H9 (cell line): ENCODE results near the gene SLCO4A1. TPM values are rescaled to one million over a fixed set of nuclear protein-coding genes. Genes with fewer than 3 reads are reported as not detected.

Experiments used
- DNase-seq: peaks from one replicate; pipeline ENCODE4 v3.0.0-alpha.2; 2017
- H2AFZ ChIP-seq: one replicate; pipeline ENCODE4 v1.6.1; 2013; ENCODE audit warnings: mild to moderate bottlenecking, low read length, control low read depth, moderate library complexity
- H2AK5ac ChIP-seq: 2 replicates; pipeline ENCODE4 v1.6.1; 2013; ENCODE audit warnings: low read length, control low read depth, mixed read lengths; ENCODE audit not compliant: insufficient read length
- H2BK120ac ChIP-seq: one replicate; pipeline ENCODE4 v1.6.1; 2013; ENCODE audit warnings: low read depth, mild to moderate bottlenecking, low read length, control low read depth, inconsistent platforms; ENCODE audit not compliant: poor library complexity, severe bottlenecking
- H2BK12ac ChIP-seq: 2 replicates; pipeline ENCODE4 v1.6.1; 2013; ENCODE audit warnings: low read length, control low read depth, mixed read lengths, low read depth; ENCODE audit not compliant: insufficient read length
- H2BK15ac ChIP-seq: 2 replicates; pipeline ENCODE4 v1.6.1; 2013; ENCODE audit warnings: low read depth, low read length, control low read depth
- H2BK20ac ChIP-seq: one replicate; pipeline ENCODE4 v1.6.1; 2013; ENCODE audit warnings: low read depth, mild to moderate bottlenecking, low read length, control low read depth, inconsistent platforms; ENCODE audit not compliant: poor library complexity, severe bottlenecking
- H2BK5ac ChIP-seq: 2 replicates; pipeline ENCODE4 v1.6.1; 2013; ENCODE audit warnings: low read length, control low read depth, mixed read lengths; ENCODE audit not compliant: insufficient read length
- H3K14ac ChIP-seq: 2 replicates; pipeline ENCODE4 v1.6.1; 2013; ENCODE audit warnings: low read length, control low read depth; ENCODE audit not compliant: insufficient read depth
- H3K18ac ChIP-seq: 2 replicates; pipeline ENCODE4 v1.6.1; 2013; ENCODE audit warnings: low read depth, mild to moderate bottlenecking, mixed read lengths, low read length, control low read depth; ENCODE audit not compliant: insufficient read length
- H3K23ac ChIP-seq: 2 replicates; pipeline ENCODE4 v1.6.1; 2013; ENCODE audit warnings: low read length, control low read depth, mixed read lengths, low read depth; ENCODE audit not compliant: insufficient read length
- H3K23me2 ChIP-seq: 2 replicates; pipeline ENCODE4 v1.6.1; 2013; ENCODE audit warnings: low read depth, mild to moderate bottlenecking, mixed read lengths, low read length, control low read depth; ENCODE audit not compliant: insufficient read length, poor library complexity, severe bottlenecking
- H3K27ac ChIP-seq: 2 replicates; pipeline ENCODE4 v1.5.1; 2013; ENCODE audit warnings: low read length, control low read depth, mixed read lengths, low read depth; ENCODE audit not compliant: insufficient read length
- H3K27me3 ChIP-seq: 2 replicates; pipeline ENCODE4 v1.6.1; 2013; ENCODE audit warnings: low read length, control low read depth, inconsistent platforms; ENCODE audit not compliant: insufficient read depth
- H3K4ac ChIP-seq: 2 replicates; pipeline ENCODE4 v1.6.1; 2013; ENCODE audit warnings: low read depth, mild to moderate bottlenecking, control low read depth, inconsistent platforms, low read length, moderate library complexity
- H3K4me1 ChIP-seq: 2 replicates; pipeline ENCODE4 v1.6.1; 2013; ENCODE audit warnings: low read length, control low read depth, inconsistent platforms; ENCODE audit not compliant: insufficient read depth
- H3K4me2 ChIP-seq: 2 replicates; pipeline ENCODE4 v1.6.1; 2013; ENCODE audit warnings: low read length, control low read depth, mixed read lengths; ENCODE audit not compliant: insufficient read length, insufficient read depth
- H3K56ac ChIP-seq: 2 replicates; pipeline ENCODE4 v1.6.1; 2013; ENCODE audit warnings: low read depth, mild to moderate bottlenecking, mixed read lengths, low read length, control low read depth; ENCODE audit not compliant: insufficient read length
- H3K79me1 ChIP-seq: 2 replicates; pipeline ENCODE4 v1.6.1; 2013; ENCODE audit warnings: low read depth, mild to moderate bottlenecking, moderate library complexity, low read length, control low read depth, inconsistent platforms; ENCODE audit not compliant: insufficient read depth, poor library complexity, severe bottlenecking
- H3K79me2 ChIP-seq: 2 replicates; pipeline ENCODE4 v1.6.1; 2013; ENCODE audit warnings: low read length, control low read depth, inconsistent platforms; ENCODE audit not compliant: insufficient read depth
- H3K9ac ChIP-seq: 2 replicates; pipeline ENCODE4 v1.6.1; 2013; ENCODE audit warnings: low read length, control low read depth, mixed read lengths; ENCODE audit not compliant: insufficient read length; ENCODE audit errors: extremely low read depth
- H3K9me3 ChIP-seq: one replicate; pipeline ENCODE4 v1.6.1; 2013; ENCODE audit warnings: low read depth, low read length, inconsistent platforms; ENCODE audit not compliant: control insufficient read depth
- H3T11ph ChIP-seq: one replicate; pipeline ENCODE4 v1.6.1; 2013; ENCODE audit warnings: mild to moderate bottlenecking, low read length, control low read depth, inconsistent platforms
- H4K20me1 ChIP-seq: one replicate; pipeline ENCODE4 v1.6.1; 2013; ENCODE audit not compliant: control insufficient read depth, insufficient read length, insufficient read depth
- H4K5ac ChIP-seq: 2 replicates; pipeline ENCODE4 v1.6.1; 2013; ENCODE audit warnings: low read depth, mild to moderate bottlenecking, mixed read lengths, low read length, control low read depth; ENCODE audit not compliant: insufficient read length
- H4K8ac ChIP-seq: replicated peaks from 2 replicates; pipeline ENCODE4 v1.6.1; 2013; ENCODE audit warnings: low read length, control low read depth, mixed read lengths, low read depth; ENCODE audit not compliant: insufficient read length
- H4K91ac ChIP-seq: 2 replicates; pipeline ENCODE4 v1.6.1; 2013; ENCODE audit warnings: low read depth, mild to moderate bottlenecking, moderate library complexity, mixed read lengths, low read length, control low read depth; ENCODE audit not compliant: insufficient read length
- H3K27ac Mint-ChIP-seq, 3 experiments: 2 replicates in 2 of 3; 3 replicates in 1 of 3; pipeline ENCODE4 v1.8.0; 2020 to 2021; ENCODE audit warnings: mixed read lengths in 3 of 3, mild to moderate bottlenecking in 1 of 3, moderate library complexity in 1 of 3
- H3K27me3 Mint-ChIP-seq: 2 replicates; pipeline ENCODE4 v1.8.0; 2021; ENCODE audit warnings: low read depth, mild to moderate bottlenecking, moderate library complexity, mixed read lengths
- H3K36me3 Mint-ChIP-seq, 3 experiments: 2 replicates in 2 of 3; 3 replicates in 1 of 3; pipeline ENCODE4 v1.8.0; 2020 to 2021; ENCODE audit warnings: low read depth in 3 of 3, mixed read lengths in 3 of 3; ENCODE audit not compliant: insufficient read depth in 1 of 3
- H3K4me1 Mint-ChIP-seq, 2 experiments: 2 replicates each; pipeline ENCODE4 v1.8.0; 2020; ENCODE audit warnings: mixed read lengths in 2 of 2
- H3K4me3 Mint-ChIP-seq, 2 experiments: 2 replicates in 1 of 2; 3 replicates in 1 of 2; pipeline ENCODE4 v1.8.0; 2020 to 2021; ENCODE audit warnings: mild to moderate bottlenecking in 2 of 2, mixed read lengths in 2 of 2, moderate library complexity in 1 of 2
- H3K9me3 Mint-ChIP-seq, 2 experiments: 2 replicates in 1 of 2; 3 replicates in 1 of 2; pipeline ENCODE4 v1.8.0; 2020; ENCODE audit warnings: mild to moderate bottlenecking in 2 of 2, mixed read lengths in 2 of 2, moderate library complexity in 1 of 2
- CTCF ChIP-seq: fragments of 200-600 bp; sonication (generic); conservative IDR thresholded peaks from 3 replicates; pipeline ENCODE4 v1.8.0; 2021; ENCODE audit warnings: antibody characterized with exemption, mild to moderate bottlenecking
- WGBS: extraction: QIAGEN DNeasy Blood & Tissue Kit; methylation state at CpG from one replicate; pipeline ENCODE4 v1.1.7; 2013; ENCODE audit warnings: missing lambda C conversion rate, low lambda C conversion rate, mixed read lengths; ENCODE audit not compliant: insufficient read length; ENCODE audit errors: extremely low coverage; 5-methylcytosine and 5-hydroxymethylcytosine counted together
- total RNA-seq: library from RNA; stranded (reverse); gene quantifications from 2 replicates; pipeline ENCODE4 v1.2.1, GENCODE V29; 2021

Gene SLCO4A1
- total RNA-seq, 1 experiment from 2014 or later, result 9.4 TPM

GRCh38 chr20:62647521-62648317 is 5.4 kb downstream of the SLCO4A1 start:
- Mint-ChIP-seq H3K9me3 (no peaks in the 10 kb centered on the region), H3K36me3 (peaks cover 0 to 2% (median 2%) of the 10 kb centered on the region in 3 experiments; a peak in 1 of 7 replicates), H3K4me3 (no peak overlapping the region; a peak in 1 of 5 replicates), H3K4me1 (peaks cover 19 to 34% of the 10 kb centered on the region in 2 experiments), H3K27ac (peak overlapping the region in 1 of 3 experiments; percentile 77; a peak in 1 of 7 replicates), H3K27me3 (peaks cover 26% of the 10 kb centered on the region)
- peaks cover 4% of the 10 kb centered on the region; the same call in 1 of the 2 replicates for H3K27me3 ChIP-seq
- H2AFZ ChIP-seq, result no peak overlapping the region
- H3K4me1 ChIP-seq, result peaks cover 5% of the 10 kb centered on the region
- H4K20me1 ChIP-seq, result no peaks in the 10 kb centered on the region
- H4K91ac ChIP-seq, result no peak overlapping the region
- no peak overlapping the region for H3K23ac ChIP-seq
- no CpG with 5 or more reads among the region's 25 CpGs for WGBS
- no peak overlapping the region for H3K4me2 ChIP-seq
- H3K79me1 ChIP-seq, result no peaks in the 10 kb centered on the region
- no peaks in the 10 kb centered on the region for H3K9me3 ChIP-seq
- no peak overlapping the region for H2BK5ac ChIP-seq
- no peak overlapping the region for H3K27ac ChIP-seq
- H2BK20ac ChIP-seq, result no peak overlapping the region
- H3K14ac ChIP-seq, result no peak overlapping the region
- no peak for DNase-seq
- H3K23me2 ChIP-seq, result peaks cover 4% of the 10 kb centered on the region
- H2AK5ac ChIP-seq, result no peak overlapping the region
- no peak overlapping the region for H3K56ac ChIP-seq
- H3K9ac ChIP-seq, result no peak overlapping the region
- no peak overlapping the region for H4K5ac ChIP-seq
- H3K4ac ChIP-seq, result no peak overlapping the region
- H2BK120ac ChIP-seq, result no peak overlapping the region
- no peak overlapping the region for H3K18ac ChIP-seq
- no peak for TF ChIP-seq CTCF
- H3K79me2 ChIP-seq, result peaks cover 3% of the 10 kb centered on the region; the same call in 1 of the 2 replicates
- H4K8ac ChIP-seq, result no peak overlapping the region
- no peak overlapping the region for H2BK15ac ChIP-seq
- no peak overlapping the region for H2BK12ac ChIP-seq
- H3T11ph ChIP-seq, result no peak overlapping the region
